SJSA1 (cell line): ENCODE measurements around the gene ASPSCR1. TPM values are rescaled to one million over a fixed set of nuclear protein-coding genes. Genes with fewer than 3 reads are reported as not detected.

Experiments
- DNase-seq, 2 experiments: peaks; one replicate each; pipeline ENCODE4 v3.0.0-alpha.2; 2015 to 2020; ENCODE audit warnings: low spot score in 2 of 2, low read depth in 1 of 2
- H3K27ac ChIP-seq: fragments of 250-450 bp; sonication (Bioruptor Pico); 2 replicates; pipeline ENCODE4 v1.5.1; 2020; ENCODE audit warnings: mild to moderate bottlenecking, moderate library complexity
- H3K27me3 ChIP-seq: fragments of 250-450 bp; sonication (Bioruptor Pico); replicated peaks from 2 replicates; pipeline ENCODE4 v1.5.1; 2020; ENCODE audit warnings: mild to moderate bottlenecking, moderate library complexity
- H3K36me3 ChIP-seq: fragments of 250-450 bp; sonication (Bioruptor Pico); 2 replicates; pipeline ENCODE4 v1.5.1; 2020; ENCODE audit warnings: mild to moderate bottlenecking
- H3K4me1 ChIP-seq: fragments of 250-450 bp; sonication (Bioruptor Pico); replicated peaks from 2 replicates; pipeline ENCODE4 v1.6.1; 2021; ENCODE audit warnings: mild to moderate bottlenecking
- H3K4me3 ChIP-seq: fragments of 250-450 bp; sonication (Bioruptor Pico); 2 replicates; pipeline ENCODE4 v1.5.1; 2020; ENCODE audit warnings: mild to moderate bottlenecking
- H3K9me3 ChIP-seq: fragments of 250-450 bp; sonication (Bioruptor Pico); replicated peaks from 2 replicates; pipeline ENCODE4 v1.5.1; 2020; ENCODE audit warnings: mild to moderate bottlenecking
- total RNA-seq: library from RNA; depleted of rRNA; stranded (reverse); fragments of >200 nt; shearing (Covaris generic); gene quantifications from 2 replicates; pipeline ENCODE4 v1.2.3, GENCODE V29; 2014

Gene ASPSCR1
- total RNA-seq, 1 experiment from 2014 or later: 38.5 TPM

- H3K27ac ChIP-seq: no peak overlapping the region
- H3K27me3 ChIP-seq: 0 out of 2 replicates have a peak, but pooled peaks cover 2% of the 10 kb centered on the region
- no peak for DNase-seq
- H3K4me1 ChIP-seq: peaks cover 13% of the 10 kb centered on the region
- H3K9me3 ChIP-seq: no peaks in the 10 kb centered on the region
- H3K36me3 ChIP-seq: no peaks in the 10 kb centered on the region
- H3K4me3 ChIP-seq: no peak overlapping the region
Measured at GRCh38 chr17:81934098-81934757, 43.2 kb upstream of the ASPSCR1 start.

- H3K27ac ChIP-seq: no peak overlapping the region
- H3K27me3 ChIP-seq: 0 out of 2 replicates have a peak, but pooled peaks cover 2% of the 10 kb centered on the region
- no peak overlapping the region for H3K4me3 ChIP-seq
- H3K36me3 ChIP-seq: no peaks in the 10 kb centered on the region
- peaks cover 13% of the 10 kb centered on the region for H3K4me1 ChIP-seq
- no peak for DNase-seq
- no peaks in the 10 kb centered on the region for H3K9me3 ChIP-seq
Measured at GRCh38 chr17:81934850-81935708, 42.4 kb upstream of the ASPSCR1 start.

- Histone ChIP-seq H3K9me3 (no peaks in the 10 kb centered on the region), H3K27ac (no peak overlapping the region), H3K4me1 (peaks cover 13% of the 10 kb centered on the region), H3K4me3 (no peak overlapping the region), H3K36me3 (no peaks in the 10 kb centered on the region), H3K27me3 (0 out of 2 replicates have a peak, but pooled peaks cover 6% of the 10 kb centered on the region)
- DNase-seq: no peak
Measured at GRCh38 chr17:81935709-81936084, 41.7 kb upstream of the ASPSCR1 start.

GRCh38 chr17:81939218-81939617, 38.2 kb upstream of the ASPSCR1 start:
- no peak for DNase-seq
- Histone ChIP-seq H3K27ac (no peak overlapping the region), H3K27me3 (peaks cover 27% of the 10 kb centered on the region), H3K4me1 (peaks cover 13% of the 10 kb centered on the region), H3K4me3 (no peak overlapping the region), H3K36me3 (no peaks in the 10 kb centered on the region), H3K9me3 (no peaks in the 10 kb centered on the region)

- Histone ChIP-seq H3K9me3 (no peaks in the 10 kb centered on the region), H3K27me3 (peaks cover 32% of the 10 kb centered on the region), H3K36me3 (no peaks in the 10 kb centered on the region), H3K4me1 (peaks cover 13% of the 10 kb centered on the region), H3K4me3 (no peak overlapping the region), H3K27ac (no peak overlapping the region)
- DNase-seq: no peak
Measured at GRCh38 chr17:81939881-81940385, 37.5 kb upstream of the ASPSCR1 start.

- H3K9me3 ChIP-seq: no peaks in the 10 kb centered on the region
- no peak for DNase-seq
- peaks cover 13% of the 10 kb centered on the region for H3K4me1 ChIP-seq
Measured at GRCh38 chr17:81940538-81941483, 36.6 kb upstream of the ASPSCR1 start.

GRCh38 chr17:81941484-81942166, 35.8 kb upstream of the ASPSCR1 start:
- H3K9me3 ChIP-seq: no peaks in the 10 kb centered on the region
- no peak overlapping the region for H3K27ac ChIP-seq
- H3K4me3 ChIP-seq: no peak overlapping the region
- H3K27me3 ChIP-seq: peaks cover 39% of the 10 kb centered on the region
- no peak for DNase-seq
- peaks cover 8% of the 10 kb centered on the region for H3K4me1 ChIP-seq
- no peaks in the 10 kb centered on the region for H3K36me3 ChIP-seq

More at GRCh38 chr17:81940538-81941483, 36.6 kb upstream of the ASPSCR1 start:
- no peaks in the 10 kb centered on the region for H3K36me3 ChIP-seq
- no peak overlapping the region for H3K4me3 ChIP-seq
- H3K27ac ChIP-seq: no peak overlapping the region
- H3K27me3 ChIP-seq: peaks cover 33% of the 10 kb centered on the region

- DNase-seq: no peak
- H3K27me3 ChIP-seq: peaks cover 44% of the 10 kb centered on the region
- H3K4me1 ChIP-seq: peaks cover 3% of the 10 kb centered on the region
- H3K36me3 ChIP-seq: no peaks in the 10 kb centered on the region
- no peak overlapping the region for H3K4me3 ChIP-seq
- H3K9me3 ChIP-seq: no peaks in the 10 kb centered on the region
- H3K27ac ChIP-seq: no peak overlapping the region
Measured at GRCh38 chr17:81942167-81942553, 35.3 kb upstream of the ASPSCR1 start.

- Histone ChIP-seq H3K27me3 (peaks cover 45% of the 10 kb centered on the region), H3K9me3 (no peaks in the 10 kb centered on the region), H3K36me3 (no peaks in the 10 kb centered on the region), H3K4me1 (no peaks in the 10 kb centered on the region), H3K4me3 (no peak overlapping the region), H3K27ac (no peak overlapping the region)
- no peak for DNase-seq
Measured at GRCh38 chr17:81944858-81945257, 32.6 kb upstream of the ASPSCR1 start.

GRCh38 chr17:81947189-81947588, 30.2 kb upstream of the ASPSCR1 start, which contains the start of gene MYADML2:
Gene MYADML2 (minus strand): TSS chr17:81947233. CDS start chr17:81941741, 5,492 bp downstream.
- no peaks in the 10 kb centered on the region for H3K9me3 ChIP-seq
- no peaks in the 10 kb centered on the region for H3K36me3 ChIP-seq
- H3K4me1 ChIP-seq: no peaks in the 10 kb centered on the region
- H3K4me3 ChIP-seq: no peak within 1 kb of the TSS
- H3K27ac ChIP-seq: no peak within 1 kb of the TSS
- H3K27me3 ChIP-seq: peaks cover 36% of the 10 kb centered on the region
- DNase-seq: no peak

GRCh38 chr17:81948635-81949378, 28.6 kb upstream of the ASPSCR1 start:
- Histone ChIP-seq H3K27me3 (peaks cover 28% of the 10 kb centered on the region), H3K36me3 (no peaks in the 10 kb centered on the region), H3K9me3 (no peaks in the 10 kb centered on the region), H3K4me1 (no peaks in the 10 kb centered on the region), H3K27ac (no peak overlapping the region), H3K4me3 (no peak overlapping the region)
- no peak for DNase-seq

- Histone ChIP-seq H3K9me3 (no peaks in the 10 kb centered on the region), H3K4me3 (no peak overlapping the region), H3K36me3 (no peaks in the 10 kb centered on the region)
Measured at GRCh38 chr17:81950501-81950900, 26.9 kb upstream of the ASPSCR1 start.

More at GRCh38 chr17:81950501-81950900, 26.9 kb upstream of the ASPSCR1 start:
- Histone ChIP-seq H3K4me1 (no peaks in the 10 kb centered on the region), H3K27me3 (peaks cover 20% of the 10 kb centered on the region; the same call in 1 of the 2 replicates), H3K27ac (no peak overlapping the region)
- DNase-seq: no peak
